Lung (tissue), 12 donors: ENCODE results near the gene TMTC4. TPM values are rescaled to one million over a fixed set of nuclear protein-coding genes. Genes with fewer than 3 reads are reported as not detected.
A peak's percentile ranks its signal among the peaks of the same experiment; 100 is the strongest.

Source experiments
- ATAC-seq: fragments of 200-7000 bp; cut with Tn5 transposase; one replicate; pipeline ENCODE4 v1.9.1; 2020; ENCODE audit warnings: moderate number of reproducible peaks; ENCODE audit not compliant: insufficient read depth, low FRiP score
- DNase-seq, 3 donors: peaks; one replicate each; pipeline ENCODE4 v3.0.0-alpha.2; 2013 to 2017
- H3K27ac ChIP-seq, 2 donors: one replicate each; pipeline ENCODE4 v1.5.1; 2013; ENCODE audit warnings: mild to moderate bottlenecking in 2 of 2, moderate library complexity in 2 of 2, control low read depth in 1 of 2, inconsistent platforms in 1 of 2, low read depth in 1 of 2, low read length in 1 of 2
- H3K27me3 ChIP-seq, 3 donors: one replicate each; pipeline ENCODE4 v1.5.1; 2013; ENCODE audit warnings: low read length in 2 of 3; ENCODE audit not compliant: control insufficient read depth in 3 of 3, insufficient read depth in 3 of 3
- H3K36me3 ChIP-seq, 4 donors: one replicate each; pipeline ENCODE4 v1.5.1; 2013; ENCODE audit warnings: low read length in 4 of 4, mild to moderate bottlenecking in 1 of 4, moderate library complexity in 1 of 4; ENCODE audit not compliant: control insufficient read depth in 4 of 4, insufficient read depth in 4 of 4
- H3K4me1 ChIP-seq, 5 donors: one replicate each; pipeline ENCODE4 v1.5.1; 2013; ENCODE audit warnings: low read length in 5 of 5, mild to moderate bottlenecking in 2 of 5, moderate library complexity in 1 of 5; ENCODE audit not compliant: control insufficient read depth in 5 of 5, insufficient read depth in 5 of 5
- H3K4me3 ChIP-seq: one replicate; pipeline ENCODE4 v1.5.1; 2013; ENCODE audit warnings: mild to moderate bottlenecking, control low read depth, moderate library complexity
- H3K9ac ChIP-seq, 2 donors: one replicate each; pipeline ENCODE4 v1.5.1; 2013; ENCODE audit warnings: low read length in 2 of 2, control low read depth in 1 of 2; ENCODE audit not compliant: insufficient read depth in 1 of 2
- H3K9me3 ChIP-seq, 4 donors: one replicate each; pipeline ENCODE4 v1.5.1; 2013; ENCODE audit warnings: low read length in 3 of 4, mild to moderate bottlenecking in 1 of 4, moderate library complexity in 1 of 4; ENCODE audit not compliant: control insufficient read depth in 4 of 4, insufficient read depth in 3 of 4
- CTCF ChIP-seq: IDR thresholded peaks from 2 replicates; pipeline ENCODE4 v1.5.1; 2012; ENCODE audit warnings: mild to moderate bottlenecking; ENCODE audit errors: control extremely low read depth, extremely low read depth
- WGBS, 2 donors: extraction: QIAGEN DNeasy Blood & Tissue Kit; methylation state at CpG; one replicate each; pipeline ENCODE4 v1.1.7; 2013; 5-methylcytosine and 5-hydroxymethylcytosine counted together
- polyA plus RNA-seq, 2 donors: library from polyadenylated mRNA; stranded (reverse); fragments of 200-250 nt; gene quantifications; one replicate each; pipeline ENCODE4 v1.2.1, GENCODE V29; 2013
- total RNA-seq, 2 donors: library from RNA; depleted of rRNA in 1 of 2; stranded (reverse); fragments of >200 nt in 1 of 2; gene quantifications; one replicate each; pipeline ENCODE4 v1.2.1, GENCODE V29; 2014 to 2021
- donor health status: control.
- donor health status: control.
- donor health status: Bipolar disorder and iron deficiency.
- donor health status: healthy.
- donor health status: DM: yes; HTN: yes; CAD: no.

TMTC4 gene
- total and polyA plus RNA-seq, 4 donors: 5.0 to 27.1 (median 11.7) TPM

GRCh38 chr13:100608906-100609305 is 65.7 kb downstream of the TMTC4 start:
- no peak for DNase-seq
- 58 to 67% methylated on average over 6 of the region's 6 CpGs for WGBS, 2 donors
- TF ChIP-seq CTCF: no peak

GRCh38 chr13:100608489-100608888 is 66.1 kb downstream of the TMTC4 start:
- peaks cover 0 to 12% (median 7%) of the 10 kb centered on the region in 4 donors for H3K36me3 ChIP-seq
- ATAC-seq: no peak
- WGBS, 2 donors: 94 to 95% methylated on average over 3 of the region's 3 CpGs

More at GRCh38 chr13:100608906-100609305, 65.7 kb downstream of the TMTC4 start:
- H3K9ac ChIP-seq: no peak overlapping the region
- peaks cover 0 to 12% (median 7%) of the 10 kb centered on the region in 4 donors for H3K36me3 ChIP-seq
- peaks cover 0 to 2% (median 0%) of the 10 kb centered on the region in 4 donors for H3K9me3 ChIP-seq
- ATAC-seq: peak; percentile 60
- H3K27me3 ChIP-seq: no peaks in the 10 kb centered on the region
- peaks cover 0 to 12% (median 0%) of the 10 kb centered on the region in 5 donors for H3K4me1 ChIP-seq
- no peak overlapping the region for H3K27ac ChIP-seq
- no peak overlapping the region for H3K4me3 ChIP-seq

GRCh38 chr13:100604918-100605710 is 69.5 kb downstream of the TMTC4 start:
- DNase-seq: peak in 2 of 3 donors; percentile 29 to 55
- no peak overlapping the region for H3K9ac ChIP-seq
- no peak overlapping the region for H3K4me3 ChIP-seq
- no peak for ATAC-seq
- no peaks in the 10 kb centered on the region for H3K27me3 ChIP-seq
- H3K27ac ChIP-seq: no peak overlapping the region
- peaks cover 0 to 30% (median 3%) of the 10 kb centered on the region in 5 donors for H3K4me1 ChIP-seq
- 77 to 82% methylated on average over 5 of the region's 5 CpGs for WGBS, 2 donors
- no peaks in the 10 kb centered on the region for H3K9me3 ChIP-seq
- peaks cover 0 to 5% (median 5%) of the 10 kb centered on the region in 4 donors for H3K36me3 ChIP-seq
- TF ChIP-seq CTCF: no peak

More at GRCh38 chr13:100608489-100608888, 66.1 kb downstream of the TMTC4 start:
- DNase-seq: no peak
- TF ChIP-seq CTCF: no peak
- H3K9me3 ChIP-seq: peaks cover 0 to 2% (median 0%) of the 10 kb centered on the region in 4 donors
- H3K27ac ChIP-seq: no peak overlapping the region
- H3K9ac ChIP-seq: no peak overlapping the region
- no peaks in the 10 kb centered on the region for H3K27me3 ChIP-seq
- peaks cover 0 to 12% (median 0%) of the 10 kb centered on the region in 5 donors for H3K4me1 ChIP-seq
- H3K4me3 ChIP-seq: no peak overlapping the region
